GM19455 (cell line): ENCODE data around the gene SYT9.

Source experiments
- ATAC-seq: cut with Tn5 transposase; IDR thresholded peaks from one replicate; pipeline ENCODE4 v1.9.1; 2021; ENCODE audit not compliant: unreplicated experiment

The SYT9 gene

GRCh38 chr11:7462706-7463105, 211.0 kb downstream of the SYT9 start:
- ATAC-seq = no peak

GRCh38 chr11:7467652-7468051, 215.9 kb downstream of the SYT9 start:
- no peak for ATAC-seq

GRCh38 chr11:7469351-7469865, 217.7 kb downstream of the SYT9 start:
- ATAC-seq = no peak

- no peak for ATAC-seq
Observed at GRCh38 chr11:7471071-7471470, 219.4 kb downstream of the SYT9 start.

- peak; percentile 76 for ATAC-seq
Observed at GRCh38 chr11:7473717-7474116, 222.0 kb downstream of the SYT9 start.

- no peak for ATAC-seq
Observed at GRCh38 chr11:7480113-7480512, 228.4 kb downstream of the SYT9 start.

- ATAC-seq = no peak
Observed at GRCh38 chr11:7484131-7484530, 232.4 kb downstream of the SYT9 start.

GRCh38 chr11:7484645-7485044, 232.9 kb downstream of the SYT9 start:
- no peak for ATAC-seq

GRCh38 chr11:7485186-7486097, 233.7 kb downstream of the SYT9 start, which contains the start of gene OLFML1:
Gene OLFML1, plus strand, starts transcription at chr11:7485506. Its CDS starts 370 bp downstream, at chr11:7485876.
- no peak for ATAC-seq

- ATAC-seq = no peak
Observed at GRCh38 chr11:7486098-7486780, 234.5 kb downstream of the SYT9 start.

GRCh38 chr11:7486781-7487140, 235.1 kb downstream of the SYT9 start:
- ATAC-seq = no peak

- ATAC-seq = no peak
Observed at GRCh38 chr11:7487360-7487759, 235.7 kb downstream of the SYT9 start.

- no peak for ATAC-seq
Observed at GRCh38 chr11:7488681-7489080, 237.0 kb downstream of the SYT9 start.

- no peak for ATAC-seq
Observed at GRCh38 chr11:7489376-7489775, 237.7 kb downstream of the SYT9 start.

- no peak for ATAC-seq
Observed at GRCh38 chr11:7490054-7490453, 238.3 kb downstream of the SYT9 start.

- ATAC-seq = no peak
Observed at GRCh38 chr11:7490535-7490934, 238.8 kb downstream of the SYT9 start.

GRCh38 chr11:7492253-7492652, 240.5 kb downstream of the SYT9 start:
- no peak for ATAC-seq

- no peak for ATAC-seq
Observed at GRCh38 chr11:7493670-7494069, 242.0 kb downstream of the SYT9 start.

- no peak for ATAC-seq
Observed at GRCh38 chr11:7494086-7494745, 242.5 kb downstream of the SYT9 start.

GRCh38 chr11:7495882-7496551, 244.3 kb downstream of the SYT9 start:
- peak; percentile 90 for ATAC-seq

- no peak for ATAC-seq
Observed at GRCh38 chr11:7498193-7498592, 246.5 kb downstream of the SYT9 start.
